Cardiac ventricle fibroblast (primary cell): ENCODE data around the gene RFX5. TPM values are rescaled to one million over a fixed set of nuclear protein-coding genes. Genes with fewer than 3 reads are reported as not detected.

Experiments used
- total RNA-seq: library from RNA; depleted of rRNA; stranded (reverse); fragments of >200 nt; gene quantifications from 2 replicates; pipeline ENCODE4 v1.2.3, GENCODE V29; 2015

The RFX5 gene
- total RNA-seq = 16.1 and 23.9 TPM in 2 replicates

DNA sequence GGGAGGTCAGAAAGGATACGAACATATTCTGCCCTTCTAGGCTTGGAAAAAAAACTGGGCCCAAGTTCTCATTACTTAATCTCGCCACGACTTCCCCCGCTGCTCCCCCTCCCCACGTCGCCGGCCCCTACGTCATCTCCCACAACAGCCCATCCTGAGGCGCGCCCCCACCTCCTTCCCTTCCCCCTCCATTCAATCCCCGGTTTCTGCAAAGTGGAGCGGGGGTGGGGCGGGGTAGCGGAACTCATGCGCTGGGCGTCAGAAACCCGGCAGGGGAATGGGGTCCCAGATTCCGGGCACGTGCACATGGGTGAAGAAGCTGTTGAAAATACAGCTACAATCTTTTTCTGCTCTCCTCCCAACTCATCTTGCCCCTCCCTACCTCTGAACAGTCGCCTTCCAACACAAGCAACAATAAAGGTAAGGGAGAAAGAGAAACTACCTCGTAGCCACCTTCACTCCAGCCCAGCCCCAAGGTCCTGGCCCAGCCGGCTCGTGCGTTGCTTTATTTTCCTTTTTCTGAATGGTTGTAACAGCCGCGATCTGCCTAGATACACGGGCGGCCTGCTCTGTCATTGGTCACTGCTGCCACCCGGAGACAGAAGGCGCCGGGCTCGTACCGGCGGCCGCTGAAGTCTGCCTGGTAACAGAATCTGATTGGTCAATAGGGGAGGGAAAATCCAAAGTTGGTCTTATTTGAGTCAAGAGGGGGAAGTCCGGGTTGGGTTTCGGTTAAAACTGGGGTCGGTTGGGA lies at the start of gene RFX5:
RFX5 (minus strand) TSS at position 484 of the 754 bp plus-strand sequence. CDS start 932 bp downstream, outside the sequence.

DNA sequence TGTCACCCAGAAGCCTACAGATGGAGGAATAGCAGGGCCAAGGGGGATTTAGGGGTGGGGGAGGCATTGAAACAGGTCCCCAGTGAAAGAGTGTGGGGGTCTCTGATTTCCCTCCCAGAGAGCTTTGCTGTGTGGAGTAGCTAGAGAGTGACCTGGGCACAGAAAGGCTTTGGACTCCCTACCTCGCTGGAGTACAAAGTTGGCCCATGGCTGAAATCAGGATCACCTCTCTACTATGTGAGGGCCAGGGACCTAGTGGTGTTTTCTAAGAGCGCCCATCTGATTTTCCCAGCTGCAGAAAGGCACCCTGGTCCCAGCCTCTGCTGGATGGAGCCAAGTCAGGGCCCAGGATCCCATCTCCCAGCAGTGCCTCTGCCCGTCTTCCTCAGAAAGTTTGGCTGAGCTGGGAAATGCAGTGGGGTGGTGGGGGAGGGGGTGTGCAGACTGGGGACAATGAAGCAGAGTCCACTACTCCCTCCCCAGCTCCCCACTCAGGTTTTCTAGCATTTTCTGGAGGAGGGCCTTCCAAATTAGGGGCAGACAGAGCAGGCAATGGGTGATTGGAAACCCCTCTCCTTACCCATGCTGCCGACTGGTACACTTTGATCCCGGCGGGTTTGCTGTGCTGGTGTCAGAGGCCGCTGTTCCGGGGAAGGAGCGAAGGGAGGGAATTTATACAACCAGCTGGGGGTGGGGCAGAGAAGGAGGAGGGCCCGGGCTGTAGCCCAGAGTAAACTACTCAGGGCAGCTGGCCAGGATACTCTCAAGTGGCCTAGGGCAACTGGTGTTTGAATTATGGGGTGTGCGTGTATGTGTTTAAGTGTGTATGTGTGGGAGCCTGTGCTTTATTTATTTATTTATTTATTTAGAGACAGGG lies 25.2 kb upstream of the RFX5 start, which contains the start of gene SELENBP1:
SELENBP1 (minus strand) TSS at position 648 of the 877 bp plus-strand sequence; CDS start at position 584, 64 bp downstream.

DNA sequence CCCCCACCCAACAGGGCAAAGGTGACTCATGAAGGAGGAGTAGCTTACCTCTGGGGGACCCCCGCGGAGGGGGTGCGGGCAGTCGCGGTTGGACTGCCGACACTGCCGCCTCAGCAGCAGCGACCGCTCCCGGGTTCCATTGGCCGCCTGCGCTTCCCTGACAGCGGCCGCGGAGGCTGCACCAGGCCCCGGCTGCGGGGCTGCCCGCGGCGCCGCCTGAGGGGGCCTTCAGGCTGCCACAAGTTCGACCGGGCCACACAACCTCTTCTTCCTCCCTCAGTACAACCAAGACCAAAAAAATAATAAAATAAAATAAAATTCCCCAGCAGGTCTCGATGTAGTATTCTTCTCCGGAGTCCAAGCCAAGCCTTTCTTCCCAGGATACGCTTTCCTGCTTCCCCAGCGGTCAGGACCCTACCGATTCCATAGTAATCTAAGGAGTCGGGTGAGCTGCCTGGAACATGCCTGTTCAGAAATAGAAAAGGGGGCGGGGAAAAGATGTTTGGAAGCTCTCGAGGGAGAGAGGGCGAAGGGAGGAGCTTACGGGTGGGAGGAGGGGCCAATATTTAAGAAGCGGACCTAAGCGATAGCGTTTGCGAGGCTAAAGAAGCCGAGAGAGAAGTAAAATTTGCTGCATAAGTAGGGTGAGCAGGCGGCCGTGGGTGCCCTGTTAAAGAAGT lies 19.7 kb downstream of the RFX5 start, which contains the start of gene PI4KB:
PI4KB (minus strand) TSS at position 194 of the 680 bp plus-strand sequence. CDS start 10,935 bp downstream, outside the sequence.

Other genes with a start within 250 kb of the RFX5 start
- gene SEMA6C, start 200.6 kb downstream of the RFX5 start, total RNA-seq = 2.8 and 4.1 TPM in 2 replicates
- gene TNFAIP8L2, start 190.6 kb downstream of the RFX5 start, total RNA-seq = 0.19 TPM in 1 of 2 replicates, not detected in the other
- 6.7 and 11.6 TPM in 2 replicates for gene LYSMD1, start 181.3 kb downstream of the RFX5 start, total RNA-seq
- 21.6 and 25.7 TPM in 2 replicates for gene SCNM1, start 181.1 kb downstream of the RFX5 start, total RNA-seq
- 1.1 TPM in 1 of 2 replicates, not detected in the other for gene TMOD4, start 171.3 kb downstream of the RFX5 start, total RNA-seq
- gene VPS72, start 157.1 kb downstream of the RFX5 start, total RNA-seq = 16.0 and 21.8 TPM in 2 replicates
- 24.7 and 34.7 TPM in 2 replicates for gene PIP5K1A, start 148.7 kb downstream of the RFX5 start, total RNA-seq
- gene PSMD4, start 92.5 kb downstream of the RFX5 start, total RNA-seq = 91.2 and 94.7 TPM in 2 replicates
- gene ZNF687, start 65.0 kb downstream of the RFX5 start, total RNA-seq = 15.2 and 19.9 TPM in 2 replicates
- gene PI4KB, start 19.8 kb downstream of the RFX5 start, total RNA-seq = 47.9 and 66.8 TPM in 2 replicates
- 102 and 106 TPM in 2 replicates for gene SELENBP1, start 25.5 kb upstream of the RFX5 start, total RNA-seq
- 209 and 222 TPM in 2 replicates for gene PSMB4, start 52.3 kb upstream of the RFX5 start, total RNA-seq
- gene POGZ, start 112.2 kb upstream of the RFX5 start, total RNA-seq = 21.2 and 22.7 TPM in 2 replicates
- not detected in 2 replicates for gene CGN, start 164.1 kb upstream of the RFX5 start, total RNA-seq
- gene TUFT1, start 193.1 kb upstream of the RFX5 start, total RNA-seq = 1.1 and 2.5 TPM in 2 replicates